ENCODE measurements around the gene TWIST1. TPM values are rescaled to one million over a fixed set of nuclear protein-coding genes. Genes with fewer than 3 reads are reported as not detected.
A peak's percentile ranks its signal among the peaks of the same experiment; 100 is the strongest.

The TWIST1 gene
- total RNA-seq, 1 experiment from 2014 or later: not detected

DNA sequence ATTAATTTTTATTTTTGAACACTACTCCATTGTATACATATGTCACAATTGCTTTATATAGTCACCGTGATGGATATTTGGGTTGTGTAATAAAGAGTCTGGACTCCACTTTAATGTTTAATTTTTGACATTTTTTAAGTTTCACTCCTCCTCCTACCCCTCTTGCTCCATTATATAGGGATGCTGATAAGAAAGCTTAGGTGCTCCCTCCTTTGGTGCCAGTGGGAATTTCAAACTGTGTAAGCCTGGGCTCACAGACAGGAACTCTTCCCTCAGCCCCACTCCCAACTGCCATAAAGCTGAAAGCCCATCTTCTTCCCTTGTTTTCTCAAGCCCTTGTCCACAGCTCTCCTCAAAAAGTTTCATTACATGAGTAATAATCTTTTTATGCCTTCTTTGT lies 47.6 kb downstream of the TWIST1 start:
- Histone ChIP-seq H2BK12ac (ENCODE audit: insufficient read length, low read depth, low read length) (no peak overlapping the region), H4K8ac (replicated peaks; ENCODE audit: insufficient read length, low read depth, low read length) (no peak overlapping the region), H3K4ac (ENCODE audit: low read depth, low read length) (no peak overlapping the region), H3K4me1 (ENCODE audit: insufficient read depth, low read length) (no peaks in the 10 kb centered on the region), H3K9ac (ENCODE audit: extremely low read depth, insufficient read length, low read length) (no peak overlapping the region), H2BK20ac (ENCODE audit: low read depth, low read length, poor library complexity, severe bottlenecking) (no peak overlapping the region), H2BK15ac (ENCODE audit: low read depth, low read length) (no peak overlapping the region), H3K79me1 (ENCODE audit: insufficient read depth, low read depth, low read length, poor library complexity, severe bottlenecking) (no peaks in the 10 kb centered on the region), H3K14ac (ENCODE audit: insufficient read depth, low read length) (no peak overlapping the region), H3K23ac (ENCODE audit: insufficient read length, low read depth, low read length) (no peak overlapping the region), H2BK5ac (ENCODE audit: insufficient read length, low read length) (no peak overlapping the region), H2AFZ (ENCODE audit: low read length) (no peak overlapping the region), H3K4me2 (ENCODE audit: insufficient read depth, insufficient read length, low read length) (no peak overlapping the region), H2BK120ac (ENCODE audit: low read depth, low read length, poor library complexity, severe bottlenecking) (no peak overlapping the region), H3K18ac (ENCODE audit: insufficient read length, low read depth, low read length) (no peak overlapping the region), H3K9me3 (ENCODE audit: control insufficient read depth, low read depth, low read length) (no peaks in the 10 kb centered on the region), H4K91ac (ENCODE audit: insufficient read length, low read depth, low read length) (no peak overlapping the region), H2AK5ac (ENCODE audit: insufficient read length, low read length) (no peak overlapping the region), H3K79me2 (ENCODE audit: insufficient read depth, low read length) (no peaks in the 10 kb centered on the region), H3K27me3 (ENCODE audit: insufficient read depth, low read length) (no peaks in the 10 kb centered on the region), H4K20me1 (ENCODE audit: control insufficient read depth, insufficient read depth, insufficient read length) (no peaks in the 10 kb centered on the region), H3K27ac (ENCODE audit: insufficient read length, low read depth, low read length) (no peak overlapping the region), H4K5ac (ENCODE audit: insufficient read length, low read depth, low read length) (no peak overlapping the region), H3K56ac (ENCODE audit: insufficient read length, low read depth, low read length) (no peak overlapping the region), H3T11ph (ENCODE audit: low read length) (no peak overlapping the region), H3K23me2 (ENCODE audit: insufficient read length, low read depth, low read length, poor library complexity, severe bottlenecking) (no peaks in the 10 kb centered on the region)
- no peaks in the 10 kb centered on the region for H3K27me3 Mint-ChIP-seq (ENCODE audit: low read depth)
- H3K4me1 Mint-ChIP-seq: peaks cover 5 to 7% of the 10 kb centered on the region in 2 experiments; a peak in 3 of 4 replicates
- H3K4me3 Mint-ChIP-seq: no peak overlapping the region
- H3K9me3 Mint-ChIP-seq: peaks cover 0 to 2% of the 10 kb centered on the region in 2 experiments; a peak in 1 of 5 replicates
- H3K27ac Mint-ChIP-seq: no peak overlapping the region
- TF ChIP-seq, protein P1, sequence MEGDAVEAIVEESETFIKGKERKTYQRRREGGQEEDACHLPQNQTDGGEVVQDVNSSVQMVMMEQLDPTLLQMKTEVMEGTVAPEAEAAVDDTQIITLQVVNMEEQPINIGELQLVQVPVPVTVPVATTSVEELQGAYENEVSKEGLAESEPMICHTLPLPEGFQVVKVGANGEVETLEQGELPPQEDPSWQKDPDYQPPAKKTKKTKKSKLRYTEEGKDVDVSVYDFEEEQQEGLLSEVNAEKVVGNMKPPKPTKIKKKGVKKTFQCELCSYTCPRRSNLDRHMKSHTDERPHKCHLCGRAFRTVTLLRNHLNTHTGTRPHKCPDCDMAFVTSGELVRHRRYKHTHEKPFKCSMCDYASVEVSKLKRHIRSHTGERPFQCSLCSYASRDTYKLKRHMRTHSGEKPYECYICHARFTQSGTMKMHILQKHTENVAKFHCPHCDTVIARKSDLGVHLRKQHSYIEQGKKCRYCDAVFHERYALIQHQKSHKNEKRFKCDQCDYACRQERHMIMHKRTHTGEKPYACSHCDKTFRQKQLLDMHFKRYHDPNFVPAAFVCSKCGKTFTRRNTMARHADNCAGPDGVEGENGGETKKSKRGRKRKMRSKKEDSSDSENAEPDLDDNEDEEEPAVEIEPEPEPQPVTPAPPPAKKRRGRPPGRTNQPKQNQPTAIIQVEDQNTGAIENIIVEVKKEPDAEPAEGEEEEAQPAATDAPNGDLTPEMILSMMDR (conservative IDR thresholded peaks at IDR 0.05): peak; percentile 58
- no peaks in the 10 kb centered on the region for H3K36me3 Mint-ChIP-seq (ENCODE audit: insufficient read depth in 1 of 3, low read depth in 3 of 3)
- DNase-seq: no peak
- no CpG with 5 or more reads among the region's 1 CpG for WGBS (ENCODE audit: extremely low coverage, insufficient read length, low lambda C conversion rate)
